Fibroblast of skin of back (primary cell): ENCODE data around the gene ARHGEF3.
"Not testable (repeated sequence)": the region's sequence is repeated elsewhere in the genome, so short reads cannot be mapped to it uniquely, and the experiment has no call there.

Experiments
- DNase-seq: peaks from one replicate; pipeline ENCODE4 v3.0.0-alpha.2; 2013

ARHGEF3 gene

DNA sequence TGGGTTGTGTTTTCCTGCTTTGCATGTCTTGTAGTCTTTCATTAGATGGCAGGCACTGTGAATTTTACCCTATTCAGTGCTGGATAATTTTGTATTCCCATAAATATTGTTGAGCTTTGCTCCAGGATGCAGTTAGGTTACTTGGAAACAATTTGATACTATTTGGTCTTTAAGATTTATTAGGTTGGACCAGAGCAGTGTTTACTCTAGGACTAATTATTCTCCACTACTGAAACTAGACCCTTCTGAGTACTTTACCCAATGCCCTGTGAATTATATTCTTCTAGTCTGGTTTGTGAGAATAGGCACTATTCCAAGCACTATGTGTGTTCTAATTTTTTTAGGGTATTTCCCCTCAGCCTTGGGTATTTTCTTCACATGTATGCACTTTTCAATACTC is 80.9 kb downstream of the ARHGEF3 start:
- no peak for DNase-seq

DNA sequence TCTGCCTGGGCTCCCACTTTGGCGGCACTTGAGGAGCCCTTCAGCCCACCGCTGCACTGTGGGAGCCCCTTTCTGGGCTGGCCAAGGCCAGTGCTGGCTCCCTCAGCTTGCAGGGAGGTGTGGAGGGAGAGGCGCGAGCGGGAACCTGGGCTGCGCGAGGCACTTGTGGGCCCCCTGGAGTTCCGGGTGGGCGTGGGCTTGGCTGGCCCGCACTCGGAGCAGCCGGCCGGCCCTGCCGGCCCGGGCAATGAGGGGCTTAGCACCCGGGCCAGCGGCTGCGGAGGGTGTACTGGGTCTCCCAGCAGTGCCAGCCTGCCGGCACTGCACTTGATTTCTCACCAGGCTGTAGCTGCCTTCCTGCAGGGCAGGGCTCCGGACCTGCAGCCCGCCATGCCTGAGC is 82.9 kb downstream of the ARHGEF3 start:
- DNase-seq, result not testable (repeated sequence)

DNA sequence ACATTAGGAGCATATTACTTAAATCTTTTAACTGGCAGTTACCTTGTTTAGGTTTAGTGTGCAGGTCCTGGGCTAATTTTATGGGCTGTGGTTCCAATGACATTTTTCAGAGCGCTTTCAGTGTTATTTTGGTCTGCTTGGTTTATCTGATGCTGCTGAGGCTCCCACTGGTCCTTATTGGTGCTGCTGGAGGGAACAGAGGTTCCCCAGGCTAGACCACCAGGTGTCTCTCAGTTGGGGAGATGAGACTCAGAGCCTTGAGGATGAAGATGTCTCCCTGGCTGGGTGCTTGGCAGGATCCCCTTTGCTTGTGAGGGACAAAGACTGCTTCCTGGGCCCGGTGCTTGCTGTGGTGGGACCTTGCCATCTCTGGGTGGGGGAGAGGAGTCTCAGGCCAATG is 90.4 kb downstream of the ARHGEF3 start:
- DNase-seq, result no peak

DNA sequence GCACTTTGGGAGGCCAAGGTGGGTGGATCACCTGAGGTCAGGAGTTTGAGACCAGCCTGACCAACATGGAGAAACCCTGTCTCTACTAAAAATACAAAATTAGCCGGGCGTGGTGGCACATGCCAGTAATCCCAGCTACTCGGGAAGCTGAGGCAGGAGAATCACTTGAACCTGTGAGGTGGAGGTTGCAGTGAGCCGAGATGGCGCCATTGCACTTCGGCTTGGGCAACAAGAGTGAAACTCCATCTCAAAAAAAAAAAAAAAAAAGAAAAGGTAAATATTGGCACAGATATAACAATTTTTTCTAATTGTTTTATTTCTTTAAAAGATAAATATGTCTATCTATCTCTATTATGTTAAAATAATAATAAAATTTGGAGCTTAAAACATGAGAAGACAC is 94.3 kb downstream of the ARHGEF3 start:
- DNase-seq, result not testable (repeated sequence)

DNA sequence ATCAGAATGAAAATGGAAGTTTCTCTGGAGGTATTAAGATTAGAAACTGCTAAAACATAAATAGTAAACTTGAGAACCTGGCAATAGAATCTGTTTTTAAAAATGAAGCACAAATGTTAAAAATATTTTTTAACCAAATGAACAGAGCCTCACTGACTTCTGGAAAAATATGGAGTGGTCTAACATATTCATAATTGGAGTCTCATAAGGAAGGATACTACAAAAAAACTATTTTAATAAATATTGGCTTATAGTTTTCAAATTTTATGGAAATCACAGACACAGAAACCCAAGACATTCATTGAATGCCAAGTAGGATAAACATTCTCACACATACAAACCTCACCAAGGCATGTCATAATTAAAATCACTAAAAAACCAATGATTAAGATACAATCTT is 95.1 kb downstream of the ARHGEF3 start:
- no peak for DNase-seq

DNA sequence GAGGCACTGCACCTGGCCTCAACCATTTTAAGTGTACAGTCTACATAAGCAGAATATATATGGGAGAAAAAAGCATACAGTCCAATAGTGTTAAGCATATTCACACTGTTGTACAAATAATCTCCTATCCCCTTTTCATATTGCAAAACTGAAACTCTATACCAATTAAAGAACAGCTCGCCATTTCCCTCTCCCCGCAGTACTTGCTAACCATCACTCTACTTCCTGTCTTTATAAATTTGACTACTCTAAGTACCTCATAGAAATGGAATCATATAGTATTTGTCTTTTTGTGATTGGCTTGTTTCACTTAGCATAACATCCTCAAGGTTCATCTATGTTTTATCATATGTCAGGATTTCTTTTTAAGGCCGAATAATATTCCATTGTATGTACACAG is 97.0 kb downstream of the ARHGEF3 start:
- DNase-seq, result no peak

DNA sequence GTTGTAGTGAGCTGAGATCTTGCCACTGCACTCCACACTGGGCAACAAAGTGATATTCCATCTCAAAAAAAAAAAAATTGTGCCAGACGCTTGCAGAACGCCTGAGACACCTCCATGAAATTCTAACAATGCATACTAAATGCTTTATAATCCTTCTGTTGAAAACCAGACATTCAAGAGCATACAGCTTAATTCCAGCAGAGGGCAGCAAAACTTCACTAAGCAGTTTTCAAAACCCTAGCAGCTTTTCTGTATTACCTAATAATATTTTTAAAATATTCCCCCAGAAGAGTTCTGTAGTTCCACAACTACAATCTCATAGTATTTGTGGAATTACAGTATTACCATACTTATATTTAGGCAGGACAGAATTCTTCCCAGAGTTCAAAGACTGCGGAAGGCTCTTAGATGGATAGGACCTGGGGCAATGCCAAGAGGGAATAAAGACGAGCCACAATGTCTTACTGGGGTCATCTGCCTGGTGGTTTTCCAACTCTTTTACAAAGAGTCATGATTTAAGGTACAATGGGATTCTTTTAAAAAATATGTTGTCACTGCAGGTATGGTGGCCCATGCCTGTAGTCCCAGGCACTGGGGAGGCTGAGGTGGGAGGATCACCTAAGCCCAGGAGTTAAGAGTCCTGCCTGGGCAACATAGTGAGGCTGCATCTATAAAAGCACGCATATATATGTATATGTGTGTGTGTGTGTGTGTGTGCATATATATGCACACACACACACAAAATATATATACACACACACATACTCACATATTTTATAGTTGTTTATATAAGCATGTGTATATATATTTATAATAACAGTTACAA is 99.0 kb downstream of the ARHGEF3 start:
- DNase-seq, result peak; percentile 64

DNA sequence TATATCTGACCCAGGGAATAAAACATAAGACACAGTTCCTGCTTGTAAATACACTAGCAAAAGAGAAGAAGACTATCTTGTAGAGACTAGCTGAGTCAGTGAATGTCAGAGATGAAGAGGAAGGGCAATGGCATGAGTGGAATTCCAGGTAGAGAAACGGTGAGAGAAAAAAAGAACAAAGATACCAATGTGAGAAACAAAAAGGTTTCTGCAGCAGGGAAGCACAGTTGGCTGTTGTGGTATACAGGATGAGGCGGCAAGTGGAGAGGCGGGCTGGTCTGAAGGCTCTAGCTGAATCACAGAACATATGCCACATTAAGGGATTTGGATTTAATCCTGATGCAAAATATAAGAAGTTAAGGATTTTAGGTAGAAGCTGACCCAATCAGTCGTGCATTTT is 101.6 kb downstream of the ARHGEF3 start:
- no peak for DNase-seq

DNA sequence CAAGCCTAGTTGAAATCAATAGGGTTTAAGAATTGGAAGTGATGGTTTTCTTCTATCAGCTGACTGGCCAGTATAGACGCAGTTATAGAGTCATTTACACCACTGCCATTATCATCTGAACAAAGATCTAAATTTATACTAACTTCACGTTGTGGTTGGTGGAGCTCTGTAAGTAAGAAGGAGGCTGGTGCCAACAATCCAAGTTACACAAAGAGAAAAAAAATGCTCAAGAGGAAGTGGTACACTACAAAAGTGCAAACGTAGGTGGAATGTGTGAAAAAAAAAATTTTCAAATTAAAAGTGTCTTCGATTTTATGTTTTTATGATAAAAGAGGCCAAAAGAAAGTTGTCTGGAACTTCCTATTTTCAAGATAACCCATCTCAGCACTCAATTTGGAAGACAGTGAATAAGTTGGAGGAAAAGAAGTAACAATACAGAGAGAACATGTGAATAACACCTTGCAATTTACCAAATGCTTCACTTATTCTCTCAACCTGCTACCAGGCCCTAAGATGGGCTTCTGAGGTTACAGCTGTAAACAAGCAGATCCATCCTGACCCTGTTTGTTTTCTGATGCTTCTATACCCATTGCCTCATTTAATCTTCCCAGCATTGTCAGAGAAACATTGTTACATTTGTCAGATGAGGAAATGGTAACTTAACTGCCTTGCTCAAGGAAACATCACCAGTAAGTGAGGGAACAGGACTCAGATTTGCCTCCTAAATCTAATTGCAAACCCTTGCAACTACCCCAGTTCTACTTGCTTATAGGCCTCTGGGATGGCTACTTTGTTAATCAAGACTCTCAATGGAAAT is 106.7 kb downstream of the ARHGEF3 start:
- no peak for DNase-seq

DNA sequence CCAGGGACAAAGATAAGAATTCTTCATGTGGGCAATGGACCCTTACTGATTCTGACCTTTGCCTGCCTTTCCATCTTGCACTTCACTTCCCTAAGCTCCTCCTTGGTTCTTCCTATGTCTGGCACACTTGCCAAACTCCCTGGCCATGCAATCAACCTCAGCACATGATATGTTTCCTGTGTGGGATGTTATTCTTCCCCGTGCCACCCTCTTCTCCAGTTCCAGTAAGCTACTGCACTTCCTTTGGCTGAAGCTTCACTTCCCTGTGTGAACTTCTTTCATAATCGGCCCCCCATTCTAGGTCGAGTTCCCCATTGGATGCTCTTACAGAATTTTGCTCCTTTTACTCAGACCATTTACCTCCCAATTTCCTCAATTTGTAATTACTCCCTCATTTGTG is 108.0 kb downstream of the ARHGEF3 start:
- DNase-seq, result no peak

DNA sequence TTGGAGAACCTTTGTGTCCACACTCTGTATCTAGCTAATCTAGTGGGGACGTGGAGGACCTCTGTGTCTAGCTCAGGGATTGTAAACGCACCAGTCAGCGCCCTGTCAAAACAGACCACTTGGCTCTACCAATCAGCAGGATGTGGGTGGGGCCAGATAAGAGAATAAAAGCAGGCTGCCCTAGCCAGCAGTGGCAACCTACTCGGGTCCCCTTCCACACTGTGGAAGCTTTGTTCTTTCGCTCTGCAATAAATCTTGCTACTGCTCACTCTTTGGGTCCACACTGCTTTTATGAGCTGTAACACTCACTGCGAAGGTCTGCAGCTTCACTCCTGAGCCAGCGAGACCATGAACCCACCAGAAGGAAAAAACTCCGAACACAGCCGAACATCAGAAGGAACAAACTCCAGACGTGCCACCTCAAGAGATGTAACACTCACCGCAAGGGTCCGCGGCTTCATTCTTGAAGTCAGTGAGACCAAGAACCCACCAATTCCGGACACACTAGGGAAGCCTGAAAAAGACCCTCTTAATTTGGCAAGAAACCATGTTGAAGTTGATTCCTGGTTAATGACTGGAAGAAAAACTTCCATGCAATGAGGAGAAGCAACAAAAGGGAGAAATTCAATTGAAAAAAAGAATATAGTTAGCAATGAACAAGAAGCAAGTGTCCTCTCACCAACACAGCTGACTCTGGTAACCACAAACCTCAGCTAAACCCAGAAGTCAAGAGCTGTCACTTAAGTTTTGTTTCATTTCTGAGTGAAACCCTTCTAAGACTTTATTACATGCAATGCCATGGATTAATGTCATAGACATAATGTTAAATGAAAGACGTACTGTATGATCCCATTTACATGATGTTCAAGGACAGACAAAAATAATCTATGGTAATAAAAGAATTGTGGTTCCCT is 109.0 kb downstream of the ARHGEF3 start:
- not testable (repeated sequence) for DNase-seq

DNA sequence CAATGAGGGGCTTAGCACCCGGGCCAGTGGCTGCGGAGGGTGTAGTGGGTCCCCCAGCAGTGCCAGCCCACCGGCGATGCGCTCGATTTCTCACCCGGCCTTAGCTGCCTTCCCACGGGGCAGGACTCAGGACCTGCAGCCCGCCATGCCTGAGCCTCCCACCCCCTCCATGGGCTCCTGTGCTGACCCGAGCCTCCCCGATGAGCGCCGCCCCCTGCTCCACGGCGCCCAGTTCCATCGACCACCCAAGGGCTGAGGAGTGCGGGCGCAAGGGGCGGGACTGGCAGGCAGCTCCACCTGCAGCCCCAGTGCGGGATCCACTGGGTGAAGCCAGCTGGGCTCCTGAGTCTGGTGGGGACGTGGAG is 109.8 kb downstream of the ARHGEF3 start:
- not testable (repeated sequence) for DNase-seq

DNA sequence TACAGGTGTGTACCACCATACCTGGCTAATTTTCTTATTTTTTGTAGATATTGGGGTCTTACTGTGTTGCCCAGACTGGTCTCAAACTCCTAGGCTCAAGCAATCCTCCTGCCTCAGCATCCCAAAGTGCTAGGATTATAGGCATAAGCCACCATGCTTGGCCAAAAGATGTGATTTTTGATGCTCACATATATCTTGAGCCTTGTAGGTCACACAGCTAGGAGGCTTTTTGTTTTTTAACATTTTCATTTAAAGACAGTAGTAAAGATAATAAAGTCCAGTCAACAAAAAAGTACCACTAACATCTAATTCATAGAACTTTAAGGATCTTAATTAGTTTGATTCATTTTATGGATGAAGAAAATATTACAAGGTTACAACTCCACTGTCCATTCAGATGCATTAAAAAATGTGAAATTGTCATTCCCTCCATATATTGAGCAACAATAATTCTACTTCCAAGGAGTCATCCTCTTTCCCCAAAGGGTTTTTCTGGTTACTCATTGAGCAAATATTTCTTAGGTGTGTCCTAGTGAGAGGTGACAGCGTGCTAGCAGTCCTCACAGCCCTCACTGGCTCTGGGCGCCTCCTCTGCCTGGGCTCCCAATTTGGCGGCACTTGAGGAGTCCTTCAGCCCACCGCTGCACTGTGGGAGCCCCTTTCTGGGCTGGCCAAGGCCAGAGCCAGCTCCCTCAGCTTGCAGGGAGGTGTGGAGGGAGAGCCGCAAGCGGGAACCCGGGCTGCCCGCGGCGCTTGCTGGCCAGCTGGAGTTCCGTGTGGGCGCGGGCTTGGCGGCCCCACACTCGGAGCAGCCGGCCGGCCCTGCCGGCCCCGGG is 110.4 kb downstream of the ARHGEF3 start:
- DNase-seq, result no peak

DNA sequence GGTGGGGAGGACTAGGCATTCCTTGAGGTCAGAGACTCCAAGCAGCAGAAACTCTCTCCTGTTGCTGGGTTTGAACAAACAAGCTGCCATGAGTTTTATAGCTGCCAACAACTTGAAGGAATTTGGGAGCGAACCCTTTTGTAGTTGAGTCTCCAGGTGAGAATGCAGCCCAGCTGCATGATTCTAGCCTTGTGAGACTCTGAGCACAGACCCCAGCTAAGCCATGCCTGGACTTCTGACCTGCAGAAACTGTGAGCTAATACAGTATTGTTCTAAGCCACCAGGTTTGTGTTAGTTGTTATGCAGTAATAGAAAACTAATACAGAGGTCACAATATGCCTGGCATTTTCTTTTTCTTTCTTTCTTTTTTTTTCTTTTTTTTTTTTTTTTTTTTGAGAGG is 112.4 kb downstream of the ARHGEF3 start:
- DNase-seq, result no peak

DNA sequence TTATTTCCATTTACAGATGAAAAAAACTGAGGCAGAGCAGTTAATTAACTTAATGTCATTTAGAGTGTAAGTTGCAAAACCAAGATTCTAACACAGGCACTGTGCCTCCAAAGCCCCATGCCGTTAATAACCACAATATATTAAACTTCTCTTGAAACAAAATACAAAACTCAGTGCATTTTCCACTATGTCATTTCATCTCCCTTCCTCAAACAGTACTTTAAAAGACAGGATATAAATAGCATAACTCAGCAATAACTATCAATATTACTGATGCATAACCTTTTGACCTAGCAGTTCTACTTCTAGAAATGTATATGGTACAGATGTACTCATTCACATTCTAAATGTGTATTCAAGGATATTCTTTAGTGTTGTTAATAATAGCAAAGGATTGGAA is 113.6 kb downstream of the ARHGEF3 start:
- DNase-seq, result no peak

DNA sequence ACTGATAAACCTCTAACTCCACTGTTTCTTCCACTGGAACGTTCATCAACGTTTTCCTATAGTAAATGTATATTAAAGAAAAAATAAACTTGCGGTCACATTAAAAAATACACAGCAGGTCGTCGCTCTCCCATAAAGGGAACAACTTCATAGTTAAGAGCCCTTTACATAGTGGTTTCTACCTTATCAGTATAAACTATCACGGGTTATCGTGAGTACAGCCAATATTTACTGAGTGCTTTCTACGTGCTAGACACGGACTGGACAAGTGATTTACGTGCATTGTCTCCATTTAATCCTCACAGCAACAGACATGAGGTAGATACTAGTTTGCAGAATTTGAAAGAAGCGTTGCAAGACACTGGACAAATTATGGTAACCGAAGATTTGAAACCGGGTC is 117.7 kb downstream of the ARHGEF3 start:
- DNase-seq, result no peak

DNA sequence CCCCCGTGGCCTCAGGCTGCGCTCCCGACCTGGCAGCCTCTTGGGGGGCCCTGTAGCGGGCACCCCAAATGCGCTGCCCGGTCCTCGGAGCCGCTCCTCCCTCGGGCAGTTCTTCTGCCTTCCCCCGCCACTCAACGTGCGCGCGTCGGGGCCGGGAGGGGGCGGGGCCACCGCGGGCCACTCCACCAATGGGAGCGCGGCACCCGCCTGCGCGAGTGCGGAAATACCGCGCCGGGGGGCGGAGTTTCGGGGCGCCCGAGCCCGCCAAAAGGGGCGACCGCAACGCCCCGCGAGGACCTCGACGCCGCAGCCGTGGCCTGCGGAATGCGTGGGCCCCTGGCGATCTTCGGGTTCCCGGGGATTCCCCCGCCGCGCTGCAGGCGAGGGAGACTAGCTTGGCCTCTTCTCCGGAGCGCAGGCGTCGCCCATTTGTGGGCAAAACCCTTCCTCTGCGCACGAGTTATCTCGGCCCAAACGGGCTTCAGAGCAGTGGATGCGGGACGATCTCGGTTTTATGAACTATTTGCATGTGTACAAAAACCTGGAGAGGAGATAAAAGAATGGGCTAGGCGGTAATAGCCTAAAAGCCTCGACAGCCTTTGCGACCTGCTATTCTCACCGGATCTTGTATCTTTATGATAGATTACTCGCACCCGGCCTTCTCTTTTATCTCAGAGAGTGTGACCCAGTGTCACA is 118.5 kb downstream of the ARHGEF3 start, which contains the start of gene TASOR:
Gene TASOR (minus strand): TSS at position 144 of the 696 bp plus-strand sequence. CDS start 259 bp downstream, outside the sequence.
- DNase-seq, result peak; percentile 79

DNA sequence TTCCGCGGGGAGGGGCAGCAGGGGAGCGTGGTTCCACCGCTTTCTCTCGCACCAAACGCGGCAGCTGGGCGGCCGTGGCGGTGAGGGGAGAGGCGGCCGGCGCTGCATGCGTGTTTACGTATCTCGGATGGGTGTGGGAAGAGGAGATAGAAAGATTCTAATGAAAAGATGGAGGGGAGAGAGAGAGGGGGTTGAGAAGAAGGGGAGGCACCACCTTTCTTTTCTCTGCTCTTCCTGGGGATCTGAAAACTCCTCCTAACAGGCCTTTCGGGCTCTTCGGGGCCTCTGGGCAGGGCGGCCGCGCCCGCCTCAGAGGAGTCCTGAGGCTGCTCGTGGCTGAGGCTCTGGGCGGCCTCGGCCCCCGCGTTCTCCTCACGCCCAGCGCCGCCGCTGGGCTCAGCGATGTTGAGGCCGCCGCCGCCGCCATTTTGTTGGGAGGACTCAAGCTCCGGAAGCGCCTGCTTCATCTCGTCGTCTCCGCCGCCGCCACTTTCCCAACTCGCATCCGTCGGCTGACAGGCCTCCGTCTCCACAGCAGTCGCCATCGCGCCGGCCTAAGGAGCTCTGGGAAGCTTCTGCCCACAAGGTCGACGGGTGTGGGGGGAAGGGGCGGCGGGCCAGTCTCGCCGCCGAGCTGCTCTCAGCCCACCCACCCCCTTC is 119.2 kb downstream of the ARHGEF3 start:
- peak; percentile 79 for DNase-seq

DNA sequence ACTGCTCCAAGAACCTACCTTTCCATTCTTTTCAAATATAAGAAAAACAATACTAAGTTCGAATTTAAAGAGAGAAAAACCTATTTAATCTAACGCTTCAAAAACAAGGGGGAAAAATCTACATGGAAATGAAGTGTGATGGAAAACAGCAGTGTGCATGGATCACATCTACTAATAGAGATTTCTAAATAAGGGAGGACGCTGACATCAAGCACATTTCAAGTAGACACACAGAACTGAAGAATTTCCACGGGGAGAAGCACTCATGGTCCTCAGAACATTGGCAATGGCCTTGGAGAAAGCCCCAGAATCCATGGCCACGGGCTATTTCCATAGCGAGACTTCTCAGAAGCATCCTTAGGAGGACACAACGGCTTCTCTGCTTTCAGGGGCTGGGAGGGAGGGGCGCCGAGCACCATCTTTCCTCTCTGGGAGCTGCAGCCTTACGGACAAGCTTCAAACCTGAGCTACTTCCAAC is 119.7 kb downstream of the ARHGEF3 start:
- no peak for DNase-seq

DNA sequence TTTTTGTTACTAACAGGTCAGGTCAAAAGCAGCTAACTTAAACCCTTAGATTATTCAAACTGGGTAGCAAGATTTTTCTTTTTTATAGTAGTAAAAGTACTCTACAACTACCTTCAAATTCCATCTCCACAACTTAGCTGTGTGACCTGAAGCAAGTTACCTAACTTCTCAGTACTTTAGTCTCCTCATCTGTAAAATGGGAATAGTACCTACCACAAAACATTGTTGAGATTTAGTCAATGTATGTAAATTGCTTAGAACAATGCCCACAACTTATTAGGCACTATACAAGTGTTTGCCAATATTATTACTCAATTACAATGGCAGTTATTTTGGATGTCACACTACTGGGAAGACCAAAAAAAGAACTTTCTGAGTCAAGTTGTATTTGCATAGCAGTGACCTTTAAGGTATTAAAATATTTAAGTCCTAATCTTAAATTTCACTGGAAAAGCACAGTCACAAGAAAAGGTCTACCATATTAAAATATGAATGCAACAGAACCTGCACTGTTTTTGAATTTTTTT is 121.6 kb downstream of the ARHGEF3 start:
- no peak for DNase-seq
